MG63 (cell line): ENCODE data around the gene ACKR3. TPM values are rescaled to one million over a fixed set of nuclear protein-coding genes. Genes with fewer than 3 reads are reported as not detected.

Experiments used
- DNase-seq: peaks from one replicate; pipeline ENCODE4 v3.0.0-alpha.2; 2020
- H3K27me3 ChIP-seq: fragments of 250-450 bp; sonication (Bioruptor Pico); 2 replicates; pipeline ENCODE4 v1.5.1; 2020; ENCODE audit warnings: mild to moderate bottlenecking, moderate library complexity
- H3K36me3 ChIP-seq: fragments of 250-450 bp; sonication (Bioruptor Pico); 2 replicates; pipeline ENCODE4 v1.5.1; 2020; ENCODE audit warnings: mild to moderate bottlenecking, moderate library complexity
- H3K4me3 ChIP-seq: fragments of 250-450 bp; sonication (Bioruptor Pico); 2 replicates; pipeline ENCODE4 v1.5.1; 2020; ENCODE audit warnings: mild to moderate bottlenecking, moderate library complexity
- H3K9me3 ChIP-seq: fragments of 250-450 bp; sonication (Bioruptor Pico); 2 replicates; pipeline ENCODE4 v1.5.1; 2020; ENCODE audit warnings: mild to moderate bottlenecking, moderate library complexity
- total RNA-seq: library from RNA; depleted of rRNA; stranded (reverse); fragments of >200 nt; shearing (Covaris generic); gene quantifications from 2 replicates; pipeline ENCODE4 v1.2.3, GENCODE V29; 2014; ENCODE audit warnings: low replicate concordance

The ACKR3 gene
- total RNA-seq, 1 experiment from 2014 or later = 19.0 TPM

GRCh38 chr2:236545814-236546480 lies 23.7 kb upstream of the ACKR3 start:
- Histone ChIP-seq H3K36me3 (no peaks in the 10 kb centered on the region), H3K4me3 (no peak overlapping the region), H3K9me3 (no peaks in the 10 kb centered on the region; the same call in 1 of the 2 replicates), H3K27me3 (no peaks in the 10 kb centered on the region)
- no peak for DNase-seq

DNA sequence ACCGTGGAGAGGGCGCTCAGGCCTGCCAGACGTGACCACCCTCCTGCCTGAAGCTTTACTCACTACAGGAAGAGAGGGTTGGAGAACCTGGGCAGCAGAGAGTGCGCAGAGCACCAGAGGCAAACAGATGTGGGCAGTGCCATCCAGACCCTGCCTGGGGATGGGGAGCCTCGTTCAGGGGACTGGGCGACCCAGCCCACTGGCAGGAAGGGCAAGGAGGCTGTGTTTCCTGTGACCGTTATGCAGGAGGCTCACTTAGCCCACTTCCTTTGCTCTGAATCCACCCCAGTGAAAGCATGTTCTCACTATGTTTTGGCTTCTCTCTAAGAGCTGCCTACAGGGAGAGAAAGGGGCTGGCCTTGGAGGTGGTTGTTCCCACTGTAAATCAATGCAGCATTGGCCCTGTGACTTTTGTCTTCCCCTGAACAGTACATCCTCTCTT lies 23.0 kb upstream of the ACKR3 start:
- no peak overlapping the region for H3K4me3 ChIP-seq
- no peaks in the 10 kb centered on the region for H3K27me3 ChIP-seq
- H3K36me3 ChIP-seq = no peaks in the 10 kb centered on the region
- DNase-seq = no peak
- H3K9me3 ChIP-seq = no peaks in the 10 kb centered on the region; the same call in 1 of the 2 replicates

GRCh38 chr2:236547725-236548124 lies 21.9 kb upstream of the ACKR3 start:
- Histone ChIP-seq H3K4me3 (no peak overlapping the region), H3K36me3 (no peaks in the 10 kb centered on the region), H3K27me3 (no peaks in the 10 kb centered on the region), H3K9me3 (no peaks in the 10 kb centered on the region; the same call in 1 of the 2 replicates)
- DNase-seq = no peak

DNA sequence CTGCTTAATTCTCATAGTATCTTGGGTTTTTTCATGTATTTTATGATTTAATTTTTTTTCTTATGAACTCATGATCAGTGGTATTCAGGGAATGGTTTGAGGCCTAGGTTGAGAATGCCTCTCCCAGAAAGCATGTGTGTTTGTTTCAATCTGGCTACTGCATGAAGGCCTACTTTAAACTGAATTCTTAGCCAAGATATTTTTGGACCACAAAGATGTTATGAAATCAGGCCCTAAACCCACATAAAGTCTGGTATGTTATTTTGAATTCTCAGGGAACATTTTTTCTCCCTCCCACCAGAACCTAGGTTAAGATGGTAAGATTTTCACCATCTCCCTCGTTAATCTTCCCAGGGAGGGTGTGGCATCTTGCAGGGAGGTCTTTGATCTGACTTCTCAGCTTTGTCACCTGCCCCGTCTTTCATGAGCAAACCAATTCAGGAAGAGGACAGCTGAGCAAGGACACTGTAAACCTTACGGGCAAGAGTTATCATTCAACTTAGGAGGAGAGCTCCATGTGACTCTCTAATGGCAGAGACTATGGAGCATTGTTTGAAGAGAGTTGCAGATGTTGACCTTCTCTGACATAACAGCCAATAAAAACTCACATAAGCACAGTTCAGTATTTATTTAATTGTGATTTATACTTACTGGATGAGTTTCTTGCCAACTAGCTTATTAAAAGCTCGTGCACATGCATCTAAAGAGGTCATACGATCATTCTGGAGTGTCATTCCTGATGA lies 21.3 kb upstream of the ACKR3 start:
- DNase-seq = no peak

DNA sequence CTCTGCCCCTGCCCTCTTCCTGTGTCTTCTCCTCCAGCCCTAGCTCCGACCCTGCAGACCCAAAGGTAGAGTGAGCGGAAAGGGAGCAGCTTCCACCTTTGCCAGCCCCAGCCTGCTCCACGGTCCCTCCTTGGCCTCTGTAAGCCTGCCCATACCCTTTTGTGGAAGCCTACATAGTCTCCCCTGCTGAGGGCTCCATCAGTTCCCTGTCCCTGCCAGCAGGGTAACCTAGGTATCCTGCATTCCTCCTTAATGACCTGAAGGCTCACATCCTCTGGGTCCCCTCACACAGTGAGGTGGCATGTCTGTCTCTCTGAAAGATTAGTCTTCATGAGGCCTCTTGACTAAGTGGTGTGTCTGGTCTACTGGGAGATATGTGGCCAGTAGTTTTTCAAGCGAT lies 20.5 kb upstream of the ACKR3 start:
- no peaks in the 10 kb centered on the region; the same call in 1 of the 2 replicates for H3K9me3 ChIP-seq
- no peak overlapping the region for H3K4me3 ChIP-seq
- DNase-seq = no peak
- no peaks in the 10 kb centered on the region for H3K27me3 ChIP-seq
- H3K36me3 ChIP-seq = no peaks in the 10 kb centered on the region

More for the DNA sequence above, 21.3 kb upstream of the ACKR3 start:
- Histone ChIP-seq H3K4me3 (no peak overlapping the region), H3K9me3 (no peaks in the 10 kb centered on the region; the same call in 1 of the 2 replicates), H3K27me3 (no peaks in the 10 kb centered on the region), H3K36me3 (no peaks in the 10 kb centered on the region)

DNA sequence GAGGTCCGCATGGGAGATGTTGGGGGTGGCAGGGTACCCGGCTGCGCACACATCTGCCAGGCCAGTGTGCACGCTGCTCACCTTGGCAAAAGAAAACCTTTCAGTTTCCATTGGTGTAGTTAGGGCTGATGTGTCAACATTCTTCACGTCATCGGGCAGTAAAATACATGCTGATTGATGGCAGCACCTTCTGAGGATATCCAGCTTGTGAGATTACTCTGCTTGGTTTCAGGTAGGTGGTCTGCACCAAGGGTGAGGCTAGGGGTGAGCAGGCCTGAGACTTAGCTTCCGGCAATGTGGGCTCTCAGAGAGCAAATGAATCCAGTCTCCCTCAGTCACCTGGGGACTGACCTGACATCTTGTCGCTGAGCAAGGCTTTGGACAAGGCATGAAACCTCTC lies 19.3 kb upstream of the ACKR3 start:
- Histone ChIP-seq H3K27me3 (no peaks in the 10 kb centered on the region), H3K9me3 (peaks cover 6% of the 10 kb centered on the region; the same call in 1 of the 2 replicates), H3K36me3 (no peaks in the 10 kb centered on the region), H3K4me3 (no peak overlapping the region)
- no peak for DNase-seq

DNA sequence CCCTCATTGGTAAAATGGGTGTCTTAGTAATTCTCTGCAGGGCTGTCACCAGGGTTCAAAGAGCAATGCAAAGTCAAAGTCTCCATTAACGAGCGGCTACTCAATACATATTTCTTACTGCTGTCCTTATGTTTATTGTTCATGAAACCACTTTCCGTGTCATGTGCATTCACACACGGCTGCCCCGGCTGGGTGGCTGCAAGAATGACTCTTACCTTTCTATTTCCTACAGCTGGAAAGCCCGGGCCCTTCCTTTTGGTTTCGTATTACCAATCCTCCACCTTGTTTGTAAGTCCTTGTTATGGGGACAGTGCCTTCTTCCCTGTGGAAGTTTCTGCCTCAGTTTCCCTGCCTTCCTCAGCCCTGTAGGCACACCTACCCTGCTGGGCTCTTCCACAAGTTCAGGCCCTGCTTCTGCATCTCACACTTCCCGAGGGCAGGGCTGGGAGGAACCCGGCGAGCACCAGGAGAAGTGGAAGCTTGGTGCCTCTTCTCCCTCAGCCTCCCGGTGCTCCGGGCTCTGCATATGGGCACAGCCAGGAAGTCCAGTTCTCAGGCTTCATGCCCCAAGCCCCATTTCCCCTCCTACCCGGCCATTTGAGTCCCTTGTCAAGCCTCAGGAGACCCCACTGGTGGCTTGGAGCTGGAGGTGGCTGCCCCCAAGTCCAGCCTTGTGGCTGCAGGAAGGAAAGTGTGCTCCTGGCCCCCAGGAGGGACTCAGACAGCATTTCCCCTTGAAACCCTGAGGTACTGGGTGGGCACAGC lies 18.7 kb upstream of the ACKR3 start:
- H3K36me3 ChIP-seq = no peaks in the 10 kb centered on the region
- no peak overlapping the region for H3K4me3 ChIP-seq
- no peak for DNase-seq
- H3K9me3 ChIP-seq = peaks cover 6% of the 10 kb centered on the region; the same call in 1 of the 2 replicates
- no peaks in the 10 kb centered on the region for H3K27me3 ChIP-seq

DNA sequence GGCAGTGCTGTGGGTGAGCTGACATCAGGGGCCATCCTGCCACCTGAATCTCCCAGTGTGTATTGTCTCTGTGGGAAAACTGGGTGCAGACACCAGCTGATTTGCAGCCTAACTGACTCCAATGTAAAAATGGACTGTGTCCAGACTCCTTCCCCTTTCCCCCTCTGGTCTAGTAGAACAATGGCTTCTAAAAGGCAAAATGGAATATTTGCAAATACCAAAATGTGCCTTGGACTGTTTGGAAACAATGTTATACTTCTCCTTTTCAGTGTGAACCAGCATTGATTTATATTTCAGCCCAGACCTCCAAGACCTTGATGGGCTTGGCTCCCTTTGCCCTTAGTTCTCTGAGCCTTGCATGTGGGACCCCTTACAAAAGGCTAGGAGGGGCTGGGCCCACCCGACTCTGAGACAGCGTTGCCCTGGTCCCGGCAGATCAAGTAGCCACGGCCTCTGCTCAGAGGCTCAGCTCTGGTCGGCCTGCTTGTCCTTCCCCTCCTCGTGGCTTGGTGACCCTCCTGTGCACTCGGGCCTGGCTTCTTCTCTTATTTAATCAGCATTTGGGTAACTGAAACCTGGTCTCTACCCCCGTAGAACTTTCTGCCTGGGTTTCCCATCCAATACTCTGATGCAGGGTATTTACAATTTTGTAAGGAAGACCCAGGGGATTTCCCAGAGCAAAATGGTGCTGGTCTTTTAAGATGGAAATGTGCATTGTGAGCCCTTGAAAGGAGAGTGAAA lies 18.0 kb upstream of the ACKR3 start:
- H3K27me3 ChIP-seq = no peaks in the 10 kb centered on the region
- no peaks in the 10 kb centered on the region for H3K36me3 ChIP-seq
- peaks cover 6% of the 10 kb centered on the region; the same call in 1 of the 2 replicates for H3K9me3 ChIP-seq
- DNase-seq = no peak
- H3K4me3 ChIP-seq = no peak overlapping the region

DNA sequence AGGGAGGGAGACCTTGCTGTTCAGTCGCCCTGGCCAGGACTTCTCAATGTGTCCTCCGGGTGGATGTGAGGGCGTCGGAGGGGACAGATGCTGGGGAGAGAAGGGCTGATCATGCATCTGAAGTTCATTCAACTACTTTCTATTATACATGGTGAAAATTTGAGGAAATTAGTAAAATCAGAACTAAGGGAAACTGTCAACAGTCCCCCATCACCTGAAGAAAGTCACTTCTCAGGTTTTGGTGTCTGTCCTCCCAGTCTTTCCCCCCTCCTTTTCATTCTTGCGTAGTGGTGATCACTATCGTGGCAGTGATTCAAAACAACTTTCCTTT lies 17.4 kb upstream of the ACKR3 start:
- H3K27me3 ChIP-seq = no peaks in the 10 kb centered on the region
- no peaks in the 10 kb centered on the region for H3K36me3 ChIP-seq
- H3K4me3 ChIP-seq = no peak overlapping the region
- no peak for DNase-seq
- H3K9me3 ChIP-seq = peaks cover 6% of the 10 kb centered on the region; the same call in 1 of the 2 replicates

DNA sequence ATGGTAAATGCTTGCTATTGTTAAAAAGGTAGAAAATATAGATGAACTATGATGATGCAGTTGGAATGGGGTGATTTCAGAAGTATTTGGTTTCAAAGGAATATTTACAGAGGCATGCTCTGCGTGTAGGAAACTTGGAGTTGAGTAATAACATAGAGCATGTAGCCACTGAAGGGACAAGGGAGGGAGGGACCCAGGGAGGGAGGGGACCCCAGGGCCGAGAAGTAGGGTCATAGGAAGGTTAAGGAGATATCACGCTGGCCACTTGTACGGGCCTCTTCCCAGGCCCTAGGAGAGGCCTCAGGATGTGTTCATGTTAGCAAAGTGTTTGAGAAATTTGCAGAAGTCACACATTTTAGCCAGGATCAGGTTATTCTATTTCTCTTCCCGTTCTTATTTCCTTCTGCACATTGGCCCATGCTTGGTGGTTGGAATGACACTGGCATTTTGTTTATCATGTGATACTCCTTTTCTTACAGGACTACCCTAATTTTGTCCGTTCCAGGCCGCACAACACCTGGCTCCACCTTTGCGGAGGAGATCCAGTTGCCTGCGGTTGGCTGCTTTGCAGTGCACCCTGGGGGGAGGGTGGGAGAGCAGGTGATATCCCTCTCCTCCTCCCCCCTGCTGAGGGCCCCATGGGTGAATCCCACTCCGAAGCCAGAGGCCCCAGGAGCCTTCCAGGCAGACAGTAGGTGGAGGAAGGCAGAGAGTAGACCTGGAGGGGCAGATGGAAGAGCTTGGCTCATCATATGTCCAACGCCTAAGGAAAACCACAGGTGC lies 16.9 kb upstream of the ACKR3 start:
- Histone ChIP-seq H3K4me3 (no peak overlapping the region), H3K9me3 (peaks cover 6% of the 10 kb centered on the region; the same call in 1 of the 2 replicates), H3K36me3 (no peaks in the 10 kb centered on the region), H3K27me3 (no peaks in the 10 kb centered on the region)
- DNase-seq = no peak

DNA sequence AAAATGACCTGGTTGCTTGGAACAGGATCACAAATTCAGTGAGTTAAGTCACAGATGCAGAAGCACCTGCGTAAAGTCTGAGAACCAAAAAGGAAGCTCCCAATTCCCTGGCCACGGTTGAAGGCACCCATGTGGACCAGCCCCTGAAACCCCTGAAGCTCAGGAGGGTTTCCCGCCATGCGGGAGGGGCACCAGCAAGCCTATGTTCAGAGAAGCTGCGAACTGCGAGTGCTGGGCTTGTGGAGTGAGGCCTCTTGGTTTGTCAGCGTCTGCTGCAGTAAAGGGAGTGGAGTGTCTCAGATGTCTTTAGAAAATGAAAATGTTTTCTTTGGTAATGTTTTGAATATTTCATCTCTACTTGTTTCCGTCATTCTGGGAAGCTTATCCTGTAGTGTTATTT lies 16.1 kb upstream of the ACKR3 start:
- DNase-seq = no peak
- H3K36me3 ChIP-seq = no peaks in the 10 kb centered on the region
- no peak overlapping the region for H3K4me3 ChIP-seq

DNA sequence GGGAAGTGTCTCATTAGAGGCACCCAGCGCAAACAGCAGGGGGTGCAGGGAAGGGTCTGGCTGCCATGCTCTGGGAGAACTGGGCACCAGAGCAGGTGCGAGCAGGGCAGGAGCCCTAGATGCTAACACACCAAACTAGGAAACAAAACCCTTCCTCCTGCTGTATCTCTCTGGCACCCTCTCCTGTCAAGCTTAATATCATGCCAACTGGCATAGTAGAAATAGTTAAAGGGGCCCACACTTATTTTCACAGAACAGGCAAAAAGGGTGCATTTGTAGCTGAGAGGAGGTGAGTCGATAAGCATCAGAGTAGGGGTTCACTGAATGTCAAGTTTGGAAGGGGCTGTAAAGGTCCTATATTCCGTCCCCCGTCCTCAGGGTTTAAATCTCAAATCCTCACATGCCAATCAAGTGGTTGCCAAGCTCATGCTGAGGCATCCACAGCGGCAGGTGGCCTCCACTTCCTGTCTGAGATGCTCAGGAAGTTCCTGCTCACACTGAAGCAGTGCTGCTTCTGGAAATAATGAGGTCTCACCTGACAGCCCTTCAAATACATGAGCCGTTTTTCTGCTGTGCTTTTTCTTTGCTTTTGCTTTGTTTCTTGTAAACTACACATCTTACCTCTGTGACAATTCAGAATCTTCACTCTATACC lies 14.9 kb upstream of the ACKR3 start:
- H3K36me3 ChIP-seq = no peaks in the 10 kb centered on the region
- DNase-seq = no peak

More for the DNA sequence above, 16.1 kb upstream of the ACKR3 start:
- Histone ChIP-seq H3K9me3 (peaks cover 6% of the 10 kb centered on the region; the same call in 1 of the 2 replicates), H3K27me3 (no peaks in the 10 kb centered on the region)

DNA sequence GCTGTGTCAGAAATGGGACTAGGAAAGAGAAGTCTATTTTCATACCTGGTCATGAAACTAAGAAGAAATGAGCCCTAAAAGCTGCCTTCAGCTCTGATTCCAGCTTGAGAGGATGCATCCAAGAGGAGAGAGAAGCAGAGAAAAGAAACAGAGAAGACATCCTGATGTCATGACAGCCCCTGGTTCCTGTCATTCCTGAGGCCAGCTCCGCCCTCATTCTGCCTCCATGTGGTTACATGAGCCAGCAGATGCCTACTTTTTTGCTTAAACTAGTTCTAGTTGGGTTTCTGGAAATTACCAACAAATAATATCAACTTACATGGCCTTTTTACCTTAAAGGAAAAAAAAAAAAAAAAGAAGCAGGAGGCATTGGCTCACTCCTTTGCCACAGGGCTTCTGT lies 14.1 kb upstream of the ACKR3 start:
- Histone ChIP-seq H3K27me3 (no peaks in the 10 kb centered on the region), H3K9me3 (peaks cover 6% of the 10 kb centered on the region; the same call in 1 of the 2 replicates), H3K36me3 (no peaks in the 10 kb centered on the region), H3K4me3 (no peak overlapping the region)
- DNase-seq = no peak

More for the DNA sequence above, 14.9 kb upstream of the ACKR3 start:
- H3K27me3 ChIP-seq = no peaks in the 10 kb centered on the region
- H3K9me3 ChIP-seq = peaks cover 6% of the 10 kb centered on the region; the same call in 1 of the 2 replicates
- H3K4me3 ChIP-seq = no peak overlapping the region

GRCh38 chr2:236557306-236558030 lies 12.2 kb upstream of the ACKR3 start:
- no peaks in the 10 kb centered on the region for H3K27me3 ChIP-seq
- H3K4me3 ChIP-seq = no peak overlapping the region
- H3K36me3 ChIP-seq = no peaks in the 10 kb centered on the region
- H3K9me3 ChIP-seq = peaks cover 6% of the 10 kb centered on the region; the same call in 1 of the 2 replicates
- no peak for DNase-seq

DNA sequence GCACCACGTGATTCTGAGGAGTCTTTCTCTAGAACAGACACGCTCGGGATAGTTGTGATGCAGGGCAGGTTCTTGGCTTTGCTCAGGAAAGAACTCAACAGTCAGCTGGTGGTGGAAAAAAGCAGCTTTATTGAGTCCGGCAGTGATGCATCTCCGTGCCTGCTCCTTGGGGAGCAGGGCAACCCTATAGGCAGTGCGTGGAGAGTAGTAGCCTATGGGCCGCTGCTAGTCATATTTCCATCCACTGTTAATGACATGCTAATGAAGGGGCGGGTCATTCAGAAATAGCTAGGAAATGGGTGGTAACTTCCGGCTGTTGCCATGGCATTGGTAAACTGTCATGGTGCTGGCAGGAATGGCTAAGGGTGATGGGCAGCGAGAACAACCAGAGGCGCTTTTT lies 11.6 kb upstream of the ACKR3 start:
- H3K9me3 ChIP-seq = peaks cover 6% of the 10 kb centered on the region; the same call in 1 of the 2 replicates
- no peaks in the 10 kb centered on the region for H3K27me3 ChIP-seq
- no peak for DNase-seq
- no peak overlapping the region for H3K4me3 ChIP-seq
- H3K36me3 ChIP-seq = no peaks in the 10 kb centered on the region
